ENCODE measurements around the gene EML4. TPM values are rescaled to one million over a fixed set of nuclear protein-coding genes. Genes with fewer than 3 reads are reported as not detected.
A peak's percentile ranks its signal among the peaks of the same experiment; 100 is the strongest.
"Not testable (repeated sequence)": the region's sequence is repeated elsewhere in the genome, so short reads cannot be mapped to it uniquely, and the experiment has no call there.

Gene EML4
- total RNA-seq, 1 donor from 2014 or later = 117 TPM

- Mint-ChIP-seq H3K9me3 (no peaks in the 10 kb centered on the region), H3K27me3 (no peaks in the 10 kb centered on the region), H3K36me3 (peaks cover 46% of the 10 kb centered on the region), H3K4me1 (ENCODE audit: unreplicated experiment) (peaks cover 34% of the 10 kb centered on the region), H3K27ac (peak overlapping the region; percentile 71), H3K4me3 (no peak overlapping the region)
- TF ChIP-seq, protein P1, sequence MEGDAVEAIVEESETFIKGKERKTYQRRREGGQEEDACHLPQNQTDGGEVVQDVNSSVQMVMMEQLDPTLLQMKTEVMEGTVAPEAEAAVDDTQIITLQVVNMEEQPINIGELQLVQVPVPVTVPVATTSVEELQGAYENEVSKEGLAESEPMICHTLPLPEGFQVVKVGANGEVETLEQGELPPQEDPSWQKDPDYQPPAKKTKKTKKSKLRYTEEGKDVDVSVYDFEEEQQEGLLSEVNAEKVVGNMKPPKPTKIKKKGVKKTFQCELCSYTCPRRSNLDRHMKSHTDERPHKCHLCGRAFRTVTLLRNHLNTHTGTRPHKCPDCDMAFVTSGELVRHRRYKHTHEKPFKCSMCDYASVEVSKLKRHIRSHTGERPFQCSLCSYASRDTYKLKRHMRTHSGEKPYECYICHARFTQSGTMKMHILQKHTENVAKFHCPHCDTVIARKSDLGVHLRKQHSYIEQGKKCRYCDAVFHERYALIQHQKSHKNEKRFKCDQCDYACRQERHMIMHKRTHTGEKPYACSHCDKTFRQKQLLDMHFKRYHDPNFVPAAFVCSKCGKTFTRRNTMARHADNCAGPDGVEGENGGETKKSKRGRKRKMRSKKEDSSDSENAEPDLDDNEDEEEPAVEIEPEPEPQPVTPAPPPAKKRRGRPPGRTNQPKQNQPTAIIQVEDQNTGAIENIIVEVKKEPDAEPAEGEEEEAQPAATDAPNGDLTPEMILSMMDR (conservative IDR thresholded peaks at IDR 0.05) = no peak
- DNase-seq (ENCODE audit: extremely low spot score, unreplicated experiment) = no peak
Measured at GRCh38 chr2:42340938-42341636, 171.9 kb downstream of the EML4 start.

DNA sequence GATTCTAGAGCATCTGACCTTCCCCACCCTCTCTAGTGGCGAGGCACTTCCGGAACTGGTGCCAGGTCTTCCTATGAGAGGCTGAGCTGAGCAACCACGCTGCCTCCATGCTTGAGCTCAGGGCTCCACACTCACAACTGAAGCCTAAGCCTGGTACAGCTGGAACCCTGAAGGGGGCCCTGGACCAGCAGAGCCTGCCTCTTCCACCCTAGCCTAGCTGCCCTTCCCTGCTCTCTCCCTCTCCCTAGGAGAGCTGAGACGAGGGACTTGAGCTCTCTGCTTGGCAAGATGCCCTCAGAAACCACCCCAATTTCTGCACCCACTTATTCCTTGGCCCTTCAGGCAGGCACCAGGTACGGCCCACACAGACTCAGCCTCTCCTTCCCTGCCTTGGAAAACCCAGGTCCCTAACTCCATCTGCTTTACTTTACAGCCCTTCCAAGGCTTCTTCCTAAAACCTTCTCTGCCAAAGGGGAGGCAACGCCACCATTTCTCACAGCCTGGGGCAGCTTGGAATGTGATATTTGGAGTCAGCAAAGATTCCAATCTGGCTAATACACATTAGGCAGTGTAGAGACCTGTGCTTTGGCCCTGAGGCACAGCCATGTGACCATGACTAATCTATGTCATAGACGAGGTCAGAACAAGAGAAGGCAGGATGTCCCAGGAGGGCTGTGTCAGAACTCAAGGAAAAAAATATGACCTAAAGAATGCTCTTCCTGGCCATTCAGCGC is 173.1 kb downstream of the EML4 start:
- TF ChIP-seq, protein P1 (conservative IDR thresholded peaks at IDR 0.05) = no peak
- peak overlapping the region; percentile 11 for H3K4me3 Mint-ChIP-seq
- H3K9me3 Mint-ChIP-seq = no peaks in the 10 kb centered on the region
- DNase-seq (ENCODE audit: extremely low spot score, unreplicated experiment) = no peak
- peaks cover 34% of the 10 kb centered on the region for H3K4me1 Mint-ChIP-seq (ENCODE audit: unreplicated experiment)
- peaks cover 43% of the 10 kb centered on the region for H3K36me3 Mint-ChIP-seq
- H3K27ac Mint-ChIP-seq = peak overlapping the region; percentile 71
- no peaks in the 10 kb centered on the region for H3K27me3 Mint-ChIP-seq

DNA sequence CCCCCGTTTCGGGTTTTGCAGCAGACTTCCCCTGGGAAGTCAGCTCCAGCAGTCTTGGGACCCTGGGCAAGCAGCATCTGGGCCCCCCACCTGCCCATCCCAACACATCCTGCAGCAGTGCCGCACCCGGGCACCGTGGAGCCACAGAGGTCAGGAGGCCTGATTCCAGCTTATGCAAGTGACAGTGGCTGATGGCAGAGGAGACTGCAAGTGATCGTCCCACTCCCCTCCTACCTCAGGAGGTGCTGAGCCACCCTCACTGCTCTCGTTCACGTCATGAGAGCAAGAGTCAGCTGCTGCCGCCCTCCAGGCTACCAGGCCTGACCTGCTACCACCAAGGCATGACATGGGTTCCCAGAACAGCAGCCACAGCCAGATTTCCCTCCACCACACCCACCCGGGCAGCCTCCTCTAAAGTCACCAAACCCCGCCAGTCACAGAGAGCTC is 173.7 kb downstream of the EML4 start:
- Mint-ChIP-seq H3K36me3 (peaks cover 38% of the 10 kb centered on the region), H3K4me3 (peak overlapping the region; percentile 11), H3K4me1 (ENCODE audit: unreplicated experiment) (peaks cover 34% of the 10 kb centered on the region), H3K27ac (peak overlapping the region; percentile 71), H3K27me3 (no peaks in the 10 kb centered on the region), H3K9me3 (no peaks in the 10 kb centered on the region)
- DNase-seq (ENCODE audit: extremely low spot score, unreplicated experiment) = no peak
- TF ChIP-seq, protein P1 (conservative IDR thresholded peaks at IDR 0.05) = no peak

DNA sequence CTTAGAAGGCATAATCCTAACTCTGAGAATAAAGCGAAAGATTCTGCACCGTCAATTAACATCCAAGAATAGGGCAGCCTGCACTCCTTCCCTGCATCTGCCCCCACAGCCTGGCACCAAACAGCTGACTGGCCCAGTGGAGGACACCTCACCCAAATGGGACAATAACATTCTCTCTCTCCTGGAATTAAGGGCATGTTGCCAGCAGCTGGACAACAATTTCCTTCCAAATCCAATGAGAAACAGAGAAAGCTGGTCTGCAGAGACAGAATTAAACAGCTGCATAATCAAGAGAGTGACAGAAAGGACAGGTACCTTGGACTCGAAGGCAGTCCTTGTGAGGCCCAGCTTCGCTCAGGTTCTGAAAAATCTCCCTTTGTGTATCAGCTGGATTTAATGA is 176.8 kb downstream of the EML4 start:
- TF ChIP-seq, protein P1 (conservative IDR thresholded peaks at IDR 0.05) = no peak
- H3K36me3 Mint-ChIP-seq = peaks cover 36% of the 10 kb centered on the region
- DNase-seq (ENCODE audit: extremely low spot score, unreplicated experiment) = no peak
- H3K27ac Mint-ChIP-seq = no peak overlapping the region
- H3K27me3 Mint-ChIP-seq = no peaks in the 10 kb centered on the region
- H3K4me1 Mint-ChIP-seq (ENCODE audit: unreplicated experiment) = peaks cover 29% of the 10 kb centered on the region
- no peak overlapping the region for H3K4me3 Mint-ChIP-seq
- no peaks in the 10 kb centered on the region for H3K9me3 Mint-ChIP-seq

GRCh38 chr2:42346856-42347255 is 177.7 kb downstream of the EML4 start:
- H3K4me3 Mint-ChIP-seq; H3K27me3 Mint-ChIP-seq; DNase-seq (ENCODE audit: extremely low spot score, unreplicated experiment); H3K9me3 Mint-ChIP-seq; H3K27ac Mint-ChIP-seq: not testable (repeated sequence)
- H3K36me3 Mint-ChIP-seq = peaks cover 42% of the 10 kb centered on the region
- H3K4me1 Mint-ChIP-seq (ENCODE audit: unreplicated experiment) = peaks cover 23% of the 10 kb centered on the region

GRCh38 chr2:42347518-42347917 is 178.4 kb downstream of the EML4 start:
- H3K27me3 Mint-ChIP-seq; DNase-seq (ENCODE audit: extremely low spot score, unreplicated experiment); H3K4me3 Mint-ChIP-seq; H3K27ac Mint-ChIP-seq; H3K9me3 Mint-ChIP-seq: not testable (repeated sequence)
- Mint-ChIP-seq H3K36me3 (peaks cover 44% of the 10 kb centered on the region), H3K4me1 (ENCODE audit: unreplicated experiment) (peaks cover 16% of the 10 kb centered on the region)

Measured in type B pancreatic cell (in vitro differentiated cells).